OCI-LY7 (cell line): ENCODE data around the gene PGM3.

ENCODE experiments used
- EZH2phosphoT487 ChIP-seq: fragments of 200-600 bp; sonication (generic); IDR thresholded peaks from 2 replicates; pipeline ENCODE4 v1.6.1; 2018; ENCODE audit warnings: low read depth, borderline replicate concordance, mild to moderate bottlenecking, mixed run types, antibody characterized with exemption, low read length, moderate library complexity, mixed read lengths
- TF ChIP-seq, protein P1 (sequence below): fragments of 200-600 bp; sonication (generic); conservative IDR thresholded peaks from 2 replicates; pipeline ENCODE4 v1.5.1; 2014; ENCODE audit warnings: mild to moderate bottlenecking, antibody characterized with exemption, low read length, moderate library complexity, mixed read lengths

DNA sequence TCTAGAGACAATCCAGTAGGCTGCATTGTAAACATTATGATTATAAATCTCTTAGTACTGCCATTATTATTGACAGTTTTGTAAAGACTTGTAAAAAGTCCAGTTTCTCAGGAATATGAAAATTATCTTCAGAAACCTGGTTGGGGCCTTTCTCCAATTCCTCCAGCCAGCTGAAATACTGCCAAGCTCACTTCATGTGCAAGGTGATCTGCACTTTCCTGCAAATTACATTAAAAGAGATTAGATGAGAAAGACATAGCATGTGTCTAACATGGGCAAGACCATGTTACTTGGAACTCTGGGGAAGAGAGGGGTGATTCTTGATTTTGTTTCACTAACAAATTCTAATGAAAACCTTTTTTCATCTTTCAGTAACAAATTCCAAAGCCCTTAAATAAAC, 24.0 kb downstream of the PGM3 start:
- TF ChIP-seq, protein P1, sequence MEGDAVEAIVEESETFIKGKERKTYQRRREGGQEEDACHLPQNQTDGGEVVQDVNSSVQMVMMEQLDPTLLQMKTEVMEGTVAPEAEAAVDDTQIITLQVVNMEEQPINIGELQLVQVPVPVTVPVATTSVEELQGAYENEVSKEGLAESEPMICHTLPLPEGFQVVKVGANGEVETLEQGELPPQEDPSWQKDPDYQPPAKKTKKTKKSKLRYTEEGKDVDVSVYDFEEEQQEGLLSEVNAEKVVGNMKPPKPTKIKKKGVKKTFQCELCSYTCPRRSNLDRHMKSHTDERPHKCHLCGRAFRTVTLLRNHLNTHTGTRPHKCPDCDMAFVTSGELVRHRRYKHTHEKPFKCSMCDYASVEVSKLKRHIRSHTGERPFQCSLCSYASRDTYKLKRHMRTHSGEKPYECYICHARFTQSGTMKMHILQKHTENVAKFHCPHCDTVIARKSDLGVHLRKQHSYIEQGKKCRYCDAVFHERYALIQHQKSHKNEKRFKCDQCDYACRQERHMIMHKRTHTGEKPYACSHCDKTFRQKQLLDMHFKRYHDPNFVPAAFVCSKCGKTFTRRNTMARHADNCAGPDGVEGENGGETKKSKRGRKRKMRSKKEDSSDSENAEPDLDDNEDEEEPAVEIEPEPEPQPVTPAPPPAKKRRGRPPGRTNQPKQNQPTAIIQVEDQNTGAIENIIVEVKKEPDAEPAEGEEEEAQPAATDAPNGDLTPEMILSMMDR, result no peak
- no peak for TF ChIP-seq EZH2phosphoT487
